ENCODE results near the gene AGBL1.

Gene AGBL1

GRCh38 chr15:86135041-86135440 lies 55.4 kb downstream of the AGBL1 start:
- Histone ChIP-seq H3K9ac (ENCODE audit: low read length) (no peak overlapping the region), H3K36me3 (ENCODE audit: low read length) (no peaks in the 10 kb centered on the region), H3K4me2 (ENCODE audit: low read depth, low read length, poor library complexity, severe bottlenecking) (no peak overlapping the region)

GRCh38 chr15:86136861-86137260 lies 57.2 kb downstream of the AGBL1 start:
- H3K4me3 ChIP-seq (ENCODE audit: insufficient read depth, low read length, poor library complexity, severe bottlenecking), result no peak overlapping the region
- no peaks in the 10 kb centered on the region for H3K9me3 ChIP-seq (ENCODE audit: insufficient read depth, low read length)
- no peaks in the 10 kb centered on the region for H3K79me2 ChIP-seq (ENCODE audit: insufficient read depth, low read length)
- no peaks in the 10 kb centered on the region for H4K20me1 ChIP-seq (ENCODE audit: low read depth, low read length)
- no peak overlapping the region for H3K27ac ChIP-seq (ENCODE audit: low read depth, low read length)
- TF ChIP-seq EZH2phosphoT487 (conservative IDR thresholded peaks at IDR 0.05; ENCODE audit: low read length), result no peak
- TF ChIP-seq CTCF (IDR thresholded peaks at IDR 0.05; ENCODE audit: insufficient read depth, low read length, poor library complexity, severe bottlenecking), result no peak
- H2AFZ ChIP-seq (ENCODE audit: low read depth, low read length, severe bottlenecking), result no peak overlapping the region
- no peak overlapping the region for H3K9ac ChIP-seq (ENCODE audit: low read length)
- no peaks in the 10 kb centered on the region for H3K9me2 ChIP-seq (replicated peaks; ENCODE audit: insufficient read depth, low read length)
- H3K4me2 ChIP-seq (ENCODE audit: low read depth, low read length, poor library complexity, severe bottlenecking), result no peak overlapping the region
- no peaks in the 10 kb centered on the region for H3F3A ChIP-seq (ENCODE audit: insufficient read depth)
- H3K36me3 ChIP-seq (ENCODE audit: low read length), result no peaks in the 10 kb centered on the region
- H3K27me3 ChIP-seq (ENCODE audit: low read length), result no peaks in the 10 kb centered on the region

More at GRCh38 chr15:86135041-86135440, 55.4 kb downstream of the AGBL1 start:
- TF ChIP-seq CTCF (IDR thresholded peaks at IDR 0.05; ENCODE audit: insufficient read depth, low read length, poor library complexity, severe bottlenecking) (no peak), EZH2phosphoT487 (conservative IDR thresholded peaks at IDR 0.05; ENCODE audit: low read length) (no peak)
- Histone ChIP-seq H3K79me2 (ENCODE audit: insufficient read depth, low read length) (no peaks in the 10 kb centered on the region), H2AFZ (ENCODE audit: low read depth, low read length, severe bottlenecking) (no peak overlapping the region), H3F3A (ENCODE audit: insufficient read depth) (no peaks in the 10 kb centered on the region), H3K27ac (ENCODE audit: low read depth, low read length) (no peak overlapping the region), H3K9me3 (ENCODE audit: insufficient read depth, low read length) (no peaks in the 10 kb centered on the region), H3K4me3 (ENCODE audit: insufficient read depth, low read length, poor library complexity, severe bottlenecking) (no peak overlapping the region), H3K27me3 (ENCODE audit: low read length) (no peaks in the 10 kb centered on the region), H3K9me2 (replicated peaks; ENCODE audit: insufficient read depth, low read length) (no peaks in the 10 kb centered on the region), H4K20me1 (ENCODE audit: low read depth, low read length) (no peaks in the 10 kb centered on the region)

- H3K27me3 ChIP-seq (ENCODE audit: low read length), result no peaks in the 10 kb centered on the region
- H3K9ac ChIP-seq (ENCODE audit: low read length), result no peak overlapping the region
- no peaks in the 10 kb centered on the region for H3K9me2 ChIP-seq (replicated peaks; ENCODE audit: insufficient read depth, low read length)
- H2AFZ ChIP-seq (ENCODE audit: low read depth, low read length, severe bottlenecking), result no peak overlapping the region
- no peaks in the 10 kb centered on the region for H4K20me1 ChIP-seq (ENCODE audit: low read depth, low read length)
- no peak overlapping the region for H3K4me2 ChIP-seq (ENCODE audit: low read depth, low read length, poor library complexity, severe bottlenecking)
- no peak overlapping the region for H3K4me3 ChIP-seq (ENCODE audit: insufficient read depth, low read length, poor library complexity, severe bottlenecking)
- no peaks in the 10 kb centered on the region for H3K36me3 ChIP-seq (ENCODE audit: low read length)
- no peaks in the 10 kb centered on the region for H3K9me3 ChIP-seq (ENCODE audit: insufficient read depth, low read length)
- no peak overlapping the region for H3K27ac ChIP-seq (ENCODE audit: low read depth, low read length)
- TF ChIP-seq EZH2phosphoT487 (conservative IDR thresholded peaks at IDR 0.05; ENCODE audit: low read length) (no peak), CTCF (IDR thresholded peaks at IDR 0.05; ENCODE audit: insufficient read depth, low read length, poor library complexity, severe bottlenecking) (no peak)
- no peaks in the 10 kb centered on the region for H3F3A ChIP-seq (ENCODE audit: insufficient read depth)
- H3K79me2 ChIP-seq (ENCODE audit: insufficient read depth, low read length), result no peaks in the 10 kb centered on the region
Observed at GRCh38 chr15:86138798-86139197, 59.1 kb downstream of the AGBL1 start.

Data from SU-DHL-6 (cell line).